Colonic mucosa (tissue), 4 donors: ENCODE measurements around the gene MRPL4. TPM values are rescaled to one million over a fixed set of nuclear protein-coding genes. Genes with fewer than 3 reads are reported as not detected.

Experiments
- DNase-seq: peaks from one replicate; pipeline ENCODE4 v3.0.0-alpha.2; 2020
- H3K27ac ChIP-seq: fragments of 200-600 bp; one replicate; pipeline ENCODE4 v1.8.0; 2021
- H3K27me3 ChIP-seq: fragments of 200-600 bp; one replicate; pipeline ENCODE4 v1.8.0; 2021
- H3K36me3 ChIP-seq: fragments of 200-600 bp; one replicate; pipeline ENCODE4 v1.8.0; 2021
- H3K4me1 ChIP-seq: fragments of 200-600 bp; one replicate; pipeline ENCODE4 v1.8.0; 2021; ENCODE audit warnings: mild to moderate bottlenecking
- H3K4me3 ChIP-seq: fragments of 200-600 bp; one replicate; pipeline ENCODE4 v1.8.0; 2021
- H3K9ac ChIP-seq, 2 donors: one replicate each; pipeline ENCODE4 v1.7.0; 2013; ENCODE audit warnings: control low read depth in 2 of 2, low read depth in 2 of 2, low read length in 2 of 2
- H3K9me3 ChIP-seq: fragments of 200-600 bp; one replicate; pipeline ENCODE4 v1.8.0; 2021
- intact Hi-C: fragments of 100-400 bp; cut with DNase I; formaldehyde crosslinking; loops from one replicate; pipeline ENCODE4 v1.14.1; 2022
- total RNA-seq, 2 donors: library from RNA; stranded (reverse); fragmentation: NEBNext Ultra II Directional in 1 of 2; extraction: Animal tissue kit (Norgen Biotek cat#: 25700) in 1 of 2; gene quantifications; one replicate each; pipeline ENCODE4 v1.2.1, GENCODE V29; 2021
- TF ChIP-seq, protein P1 (sequence below): fragments of 200-600 bp; IDR thresholded peaks from one replicate; pipeline ENCODE4 v1.8.0; 2022; ENCODE audit warnings: antibody characterized with exemption, mild to moderate bottlenecking
- donor health status: healthy.
- donor health status: DM: no; HTN: no; CAD: no.
- donor health status: DM: no; HTN: no; CAD: no.

The MRPL4 gene
- total RNA-seq, 2 donors from 2014 or later = 48.9 to 116 TPM

DNA sequence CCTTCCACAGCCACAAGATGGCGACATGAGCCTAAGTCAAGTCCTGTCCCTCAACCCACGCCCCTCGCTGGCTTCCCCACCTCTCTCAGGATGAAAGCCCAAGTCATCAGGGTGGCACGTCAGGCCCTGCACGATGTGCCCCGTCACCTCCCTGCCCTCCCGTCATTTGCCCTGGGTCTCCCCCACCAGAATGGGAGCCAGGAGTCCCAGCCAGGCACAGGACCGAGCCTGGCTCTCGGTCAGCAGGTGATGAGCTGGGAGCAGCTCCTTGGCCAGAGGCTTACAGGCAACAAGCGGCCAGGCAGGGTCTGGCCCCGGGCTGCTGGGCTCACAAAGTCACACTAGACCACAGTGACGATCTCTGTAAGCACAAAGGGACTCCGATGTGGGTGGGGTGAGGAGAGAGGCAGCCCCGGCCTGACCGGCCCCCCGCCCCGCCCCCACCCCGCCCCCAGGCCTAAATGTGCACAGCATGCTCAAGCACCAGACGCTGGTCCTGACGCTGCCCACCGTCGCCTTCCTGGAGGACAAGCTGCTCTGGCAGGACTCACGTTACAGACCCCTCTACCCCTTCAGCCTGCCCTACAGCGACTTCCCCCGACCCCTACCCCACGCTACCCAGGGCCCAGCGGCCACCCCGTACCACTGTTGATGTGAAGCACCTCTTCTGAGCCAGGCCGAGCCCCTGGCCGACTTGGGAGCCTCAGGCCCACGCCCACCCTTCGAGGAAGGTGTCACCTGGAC lies 7.3 kb downstream of the MRPL4 start:
- H3K27me3 ChIP-seq = no peaks in the 10 kb centered on the region
- no peaks in the 10 kb centered on the region for H3K36me3 ChIP-seq
- no peak overlapping the region for H3K4me3 ChIP-seq
- no peak overlapping the region for H3K27ac ChIP-seq
- peaks cover 8% of the 10 kb centered on the region for H3K4me1 ChIP-seq
- TF ChIP-seq, protein P1, sequence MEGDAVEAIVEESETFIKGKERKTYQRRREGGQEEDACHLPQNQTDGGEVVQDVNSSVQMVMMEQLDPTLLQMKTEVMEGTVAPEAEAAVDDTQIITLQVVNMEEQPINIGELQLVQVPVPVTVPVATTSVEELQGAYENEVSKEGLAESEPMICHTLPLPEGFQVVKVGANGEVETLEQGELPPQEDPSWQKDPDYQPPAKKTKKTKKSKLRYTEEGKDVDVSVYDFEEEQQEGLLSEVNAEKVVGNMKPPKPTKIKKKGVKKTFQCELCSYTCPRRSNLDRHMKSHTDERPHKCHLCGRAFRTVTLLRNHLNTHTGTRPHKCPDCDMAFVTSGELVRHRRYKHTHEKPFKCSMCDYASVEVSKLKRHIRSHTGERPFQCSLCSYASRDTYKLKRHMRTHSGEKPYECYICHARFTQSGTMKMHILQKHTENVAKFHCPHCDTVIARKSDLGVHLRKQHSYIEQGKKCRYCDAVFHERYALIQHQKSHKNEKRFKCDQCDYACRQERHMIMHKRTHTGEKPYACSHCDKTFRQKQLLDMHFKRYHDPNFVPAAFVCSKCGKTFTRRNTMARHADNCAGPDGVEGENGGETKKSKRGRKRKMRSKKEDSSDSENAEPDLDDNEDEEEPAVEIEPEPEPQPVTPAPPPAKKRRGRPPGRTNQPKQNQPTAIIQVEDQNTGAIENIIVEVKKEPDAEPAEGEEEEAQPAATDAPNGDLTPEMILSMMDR = peak; percentile 71
- H3K9me3 ChIP-seq = no peaks in the 10 kb centered on the region
- DNase-seq = peak; percentile 87
- no peak overlapping the region for H3K9ac ChIP-seq
- intact Hi-C loops = no loop called here

DNA sequence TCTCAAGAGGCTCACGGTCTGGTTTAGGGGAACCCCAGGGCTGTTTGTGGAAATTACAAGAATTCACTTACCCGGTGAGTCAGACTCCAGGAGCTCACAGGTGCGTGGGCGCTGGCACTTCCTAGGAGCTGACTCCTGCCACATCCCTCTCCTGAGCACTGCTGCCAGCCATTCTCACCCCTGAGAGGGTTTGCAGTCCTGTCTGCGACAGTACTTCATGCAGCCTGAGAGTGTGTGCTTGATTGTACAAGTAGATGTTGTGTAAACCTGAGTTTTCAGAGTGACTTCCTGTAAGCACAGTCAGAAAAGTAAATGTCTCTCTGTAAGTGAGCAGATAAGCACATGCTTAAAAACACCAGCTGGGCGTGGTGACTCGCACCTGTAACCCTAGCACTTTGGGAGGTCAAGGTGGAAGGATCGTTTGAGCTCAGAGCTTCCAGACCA lies 8.1 kb downstream of the MRPL4 start:
- H3K4me1 ChIP-seq = peaks cover 8% of the 10 kb centered on the region
- no peaks in the 10 kb centered on the region for H3K9me3 ChIP-seq
- no peaks in the 10 kb centered on the region for H3K36me3 ChIP-seq
- TF ChIP-seq, protein P1 = no peak
- DNase-seq = no peak
- no peaks in the 10 kb centered on the region for H3K27me3 ChIP-seq
- peak overlapping the region in 1 of 2 donors; percentile 28 for H3K9ac ChIP-seq
- no peak overlapping the region for H3K27ac ChIP-seq
- intact Hi-C loops = no loop called here
- no peak overlapping the region for H3K4me3 ChIP-seq

DNA sequence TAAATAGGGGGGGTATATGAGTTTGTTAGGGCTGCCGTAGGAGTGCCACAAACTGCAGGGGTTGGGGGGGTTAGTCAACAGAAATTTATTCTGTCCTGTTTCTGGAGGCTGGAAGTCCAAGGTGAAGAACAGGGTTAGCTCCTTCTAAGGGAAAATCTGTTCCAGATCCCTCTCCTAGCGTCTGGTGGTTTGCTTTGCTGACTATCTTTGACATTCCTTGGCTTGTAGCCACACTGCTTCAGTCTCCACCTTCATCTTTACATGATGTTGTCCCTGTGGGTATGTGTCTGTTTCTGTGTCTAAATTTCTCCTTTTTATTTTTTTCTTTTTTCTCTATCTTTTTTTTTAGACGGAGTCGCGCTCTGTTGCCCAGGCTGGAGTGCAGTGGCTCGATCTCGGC lies 10.8 kb downstream of the MRPL4 start:
- H3K4me3 ChIP-seq = no peak overlapping the region
- H3K4me1 ChIP-seq = peaks cover 8% of the 10 kb centered on the region

DNA sequence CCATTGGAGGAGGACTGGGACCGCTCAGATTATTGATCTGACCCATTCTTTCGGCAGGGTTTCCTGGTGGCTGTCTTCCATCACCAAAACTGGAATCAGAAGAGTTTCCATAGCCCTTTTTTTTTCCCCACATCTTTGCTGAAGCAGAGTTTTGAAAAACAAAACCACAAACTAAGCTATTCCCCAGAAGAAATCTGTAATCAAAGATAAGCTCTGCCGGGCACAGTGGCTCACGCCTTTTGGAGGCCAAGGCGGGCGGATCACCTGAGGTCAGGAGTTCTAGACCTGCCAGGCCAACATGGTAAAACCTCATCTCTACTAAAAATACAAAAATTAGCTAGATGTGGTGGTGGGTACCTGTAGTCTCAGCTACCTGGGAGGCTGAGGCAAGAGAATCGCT lies 14.7 kb downstream of the MRPL4 start:
- H3K36me3 ChIP-seq = no peaks in the 10 kb centered on the region
- H3K27me3 ChIP-seq = no peaks in the 10 kb centered on the region
- no peak for DNase-seq
- no peaks in the 10 kb centered on the region for H3K4me1 ChIP-seq
- no peaks in the 10 kb centered on the region for H3K9me3 ChIP-seq
- H3K27ac ChIP-seq = no peak overlapping the region
- no peak overlapping the region for H3K4me3 ChIP-seq
- TF ChIP-seq, protein P1 = no peak
- H3K9ac ChIP-seq = no peak overlapping the region
- intact Hi-C loops = loop anchor here (5.0 kb wide), 1 partner anchor 66 kb away; the partner anchor contains the start of gene RAVER1

More for the DNA sequence above, 10.8 kb downstream of the MRPL4 start:
- no peaks in the 10 kb centered on the region for H3K9me3 ChIP-seq
- H3K36me3 ChIP-seq = no peaks in the 10 kb centered on the region
- no peak for DNase-seq
- no peaks in the 10 kb centered on the region for H3K27me3 ChIP-seq
- intact Hi-C loops = no loop called here
- H3K9ac ChIP-seq = no peak overlapping the region
- no peak overlapping the region for H3K27ac ChIP-seq
- TF ChIP-seq, protein P1 = no peak

DNA sequence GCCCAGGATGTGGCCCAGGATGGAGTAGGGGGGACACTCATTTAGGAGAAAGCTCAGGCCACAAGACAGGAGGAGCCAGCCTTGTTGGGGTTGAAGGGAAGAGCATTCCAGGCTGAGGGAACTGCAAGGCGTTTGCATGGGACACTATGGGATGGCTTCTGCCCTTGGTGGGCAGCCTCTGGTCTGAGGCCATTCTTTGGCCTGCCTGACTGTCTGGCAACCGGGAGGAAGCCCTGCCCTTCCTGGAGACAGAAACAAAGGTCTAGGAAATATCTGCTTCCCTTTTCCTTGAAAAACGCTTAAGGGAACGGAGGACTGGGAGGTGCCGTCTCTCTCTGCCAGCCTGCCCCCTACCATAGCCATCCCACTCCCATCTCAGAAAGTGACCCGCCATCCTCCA lies 16.1 kb downstream of the MRPL4 start:
- H3K4me1 ChIP-seq = no peaks in the 10 kb centered on the region
- no peak for DNase-seq
- H3K27me3 ChIP-seq = no peaks in the 10 kb centered on the region
- no peaks in the 10 kb centered on the region for H3K36me3 ChIP-seq
- TF ChIP-seq, protein P1 = no peak
- intact Hi-C loops = loop anchor here (5.0 kb wide), 1 partner anchor 64 kb away; the partner anchor contains the start of gene RAVER1
- H3K9ac ChIP-seq = peak overlapping the region in 1 of 2 donors; percentile 24
- H3K9me3 ChIP-seq = no peaks in the 10 kb centered on the region
- no peak overlapping the region for H3K27ac ChIP-seq
- H3K4me3 ChIP-seq = no peak overlapping the region
